Adrenal gland (tissue), 12 donors: ENCODE data around the gene MS4A6A. TPM values are rescaled to one million over a fixed set of nuclear protein-coding genes. Genes with fewer than 3 reads are reported as not detected.

ENCODE experiments used
- DNase-seq, 7 donors: peaks; one replicate each; pipeline ENCODE4 v3.0.0-alpha.2; 2019 to 2020
- H3K27ac ChIP-seq, 5 donors: fragments of 200-600 bp; sonication (generic) in 4 of 5; 1 replicate in 3 of 5; 2 replicates in 2 of 5; pipeline versions ENCODE4 v1.5.1 to v1.8.0; 2016 to 2020; ENCODE audit warnings: mild to moderate bottlenecking in 1 of 5
- H3K27me3 ChIP-seq: fragments of 200-600 bp; 2 replicates; pipeline ENCODE4 v1.8.0; 2021
- H3K36me3 ChIP-seq, 2 donors: fragments of 200-600 bp; replicated peaks in 1 of 2; 1 replicate in 1 of 2; 2 replicates in 1 of 2; pipeline versions ENCODE4 v1.5.1 to v1.8.0; 2018 to 2022
- H3K4me1 ChIP-seq, 2 donors: fragments of 200-600 bp; replicated peaks in 1 of 2; 1 replicate in 1 of 2; 2 replicates in 1 of 2; pipeline versions ENCODE4 v1.5.1 to v1.8.0; 2018 to 2021
- H3K4me3 ChIP-seq, 4 donors: fragments of 200-600 bp; sonication (generic) in 3 of 4; one replicate each; pipeline ENCODE4 v1.5.1; 2016 to 2018
- H3K9me3 ChIP-seq, 3 donors: fragments of 200-600 bp; sonication (generic) in 1 of 3; replicated peaks in 1 of 3; 1 replicate in 2 of 3; 2 replicates in 1 of 3; pipeline versions ENCODE4 v1.5.1 to v1.8.0; 2016 to 2021
- POLR2A ChIP-seq, 2 donors: fragments of 450-650 bp; IDR thresholded peaks; one replicate each; pipeline ENCODE4 v1.6.1; 2017; ENCODE audit warnings: antibody characterized with exemption in 2 of 2, mild to moderate bottlenecking in 2 of 2, moderate library complexity in 1 of 2
- WGBS, 4 donors: extraction: QIAGEN DNeasy Blood & Tissue Kit in 2 of 4; methylation state at CpG; one replicate each; pipeline versions ENCODE4 v1.1.5 to v1.1.7; 2013 to 2017; 5-methylcytosine and 5-hydroxymethylcytosine counted together
- intact Hi-C, 2 donors: fragments of 100-400 bp; cut with DNase I; formaldehyde crosslinking; loops; one replicate each; pipeline versions ENCODE4 v1.14.1 to v1.15.0; 2022 to 2023
- polyA plus RNA-seq, 3 donors: library from polyadenylated mRNA; stranded (reverse); fragments of 200-250 nt in 2 of 3; fragments of 350-450 nt in 1 of 3; fragmentation: Illumina TruSeq in 1 of 3; extraction: RNeasy Lipid Tissue Mini Kit (QIAGEN cat#74804) in 1 of 3; gene quantifications; one replicate each; pipeline ENCODE4 v1.2.3, GENCODE V29; 2013 to 2014
- total RNA-seq, 9 donors: library from RNA; depleted of rRNA in 4 of 9; stranded (reverse); fragments of >200 nt in 4 of 9; fragments of 120-200 nt in 1 of 9; fragmentation: NEBNext Ultra II Directional in 1 of 9; extraction: Animal tissue kit (Norgen Biotek cat#: 25700) in 1 of 9; gene quantifications; one replicate each; pipeline versions ENCODE4 v1.1.0 to v1.2.4, GENCODE V29; 2013 to 2023
- TF ChIP-seq, protein P1 (sequence below), 6 experiments: fragments of 450-650 bp in 4 of 6; fragments of 200-600 bp in 2 of 6; sonication (generic) in 1 of 6; IDR thresholded peaks; 1 replicate in 5 of 6; 2 replicates in 1 of 6; pipeline versions ENCODE4 v1.5.1 to v1.8.0; 2016 to 2021; ENCODE audit warnings: antibody characterized with exemption in 6 of 6, mild to moderate bottlenecking in 2 of 6, moderate library complexity in 1 of 6
- donor health status: healthy with polysubstance abuse.
- donor health status: Bipolar disorder and iron deficiency.
- donor health status: DM: yes; HTN: yes; CAD: no.
- donor health status: DM: no; HTN: no; CAD: no.
- donor health status: DM: no; HTN: no; CAD: no.
- donor health status: DM: yes; HTN: yes; CAD: no.

MS4A6A gene
- total and polyA plus RNA-seq, 12 donors = 28.6 to 204 (median 121) TPM

- H3K27ac ChIP-seq = no peak overlapping the region
- no peaks in the 10 kb centered on the region for H3K4me1 ChIP-seq
- H3K9me3 ChIP-seq = no peaks in the 10 kb centered on the region
- intact Hi-C loops = no loop called here
- DNase-seq = peak in 1 of 7 donors; percentile 32
- H3K36me3 ChIP-seq = no peaks in the 10 kb centered on the region
- WGBS, 4 donors = 57 to 75% (median 73%) methylated on average over 6 of the region's 6 CpGs
- H3K4me3 ChIP-seq = no peak overlapping the region
- no peaks in the 10 kb centered on the region for H3K27me3 ChIP-seq
- TF ChIP-seq, protein P1, sequence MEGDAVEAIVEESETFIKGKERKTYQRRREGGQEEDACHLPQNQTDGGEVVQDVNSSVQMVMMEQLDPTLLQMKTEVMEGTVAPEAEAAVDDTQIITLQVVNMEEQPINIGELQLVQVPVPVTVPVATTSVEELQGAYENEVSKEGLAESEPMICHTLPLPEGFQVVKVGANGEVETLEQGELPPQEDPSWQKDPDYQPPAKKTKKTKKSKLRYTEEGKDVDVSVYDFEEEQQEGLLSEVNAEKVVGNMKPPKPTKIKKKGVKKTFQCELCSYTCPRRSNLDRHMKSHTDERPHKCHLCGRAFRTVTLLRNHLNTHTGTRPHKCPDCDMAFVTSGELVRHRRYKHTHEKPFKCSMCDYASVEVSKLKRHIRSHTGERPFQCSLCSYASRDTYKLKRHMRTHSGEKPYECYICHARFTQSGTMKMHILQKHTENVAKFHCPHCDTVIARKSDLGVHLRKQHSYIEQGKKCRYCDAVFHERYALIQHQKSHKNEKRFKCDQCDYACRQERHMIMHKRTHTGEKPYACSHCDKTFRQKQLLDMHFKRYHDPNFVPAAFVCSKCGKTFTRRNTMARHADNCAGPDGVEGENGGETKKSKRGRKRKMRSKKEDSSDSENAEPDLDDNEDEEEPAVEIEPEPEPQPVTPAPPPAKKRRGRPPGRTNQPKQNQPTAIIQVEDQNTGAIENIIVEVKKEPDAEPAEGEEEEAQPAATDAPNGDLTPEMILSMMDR (IDR thresholded peaks at IDR 0.05) = peak; percentile 21 to 83 (median 52)
- TF ChIP-seq POLR2A (IDR thresholded peaks at IDR 0.05) = no peak
Measured at GRCh38 chr11:60169264-60169915, 13.5 kb downstream of the MS4A6A start.

- Histone ChIP-seq H3K4me1 (no peaks in the 10 kb centered on the region), H3K4me3 (no peak overlapping the region), H3K27me3 (no peaks in the 10 kb centered on the region), H3K27ac (no peak overlapping the region), H3K36me3 (no peaks in the 10 kb centered on the region), H3K9me3 (no peaks in the 10 kb centered on the region)
- no peak for DNase-seq
- TF ChIP-seq POLR2A (IDR thresholded peaks at IDR 0.05) = no peak
- TF ChIP-seq, protein P1 (IDR thresholded peaks at IDR 0.05) = no peak
- intact Hi-C loops = no loop called here
- WGBS, 4 donors = 74 to 90% (median 83%) methylated on average over 2 to 6 of the region's 6 CpGs
Measured at GRCh38 chr11:60168306-60168705, 14.6 kb downstream of the MS4A6A start.

DNA sequence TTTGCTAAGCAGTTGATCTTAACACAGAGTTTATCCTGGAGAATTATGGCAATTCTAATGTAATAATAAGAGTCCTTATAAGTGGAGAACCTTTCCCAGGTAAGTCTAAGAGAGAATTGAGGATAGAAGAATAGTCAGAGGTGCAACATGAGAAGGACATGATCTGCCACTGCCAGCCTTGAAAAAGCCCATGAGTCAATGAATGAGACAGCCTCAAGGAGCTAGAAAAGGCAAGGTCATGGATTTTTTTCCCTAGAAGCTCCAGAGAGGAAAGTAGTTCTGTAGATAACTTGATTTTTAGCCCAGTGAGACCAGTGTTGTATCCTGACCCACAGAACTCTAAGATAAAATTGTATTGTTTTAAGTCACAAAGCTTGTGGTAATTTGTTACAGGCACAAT, 16.9 kb downstream of the MS4A6A start:
- no peak for DNase-seq
- intact Hi-C loops = no loop called here
- no peak overlapping the region for H3K27ac ChIP-seq
- H3K9me3 ChIP-seq = no peaks in the 10 kb centered on the region
- H3K36me3 ChIP-seq = no peaks in the 10 kb centered on the region
- H3K4me1 ChIP-seq = no peaks in the 10 kb centered on the region
- H3K4me3 ChIP-seq = no peak overlapping the region
- no peak for TF ChIP-seq POLR2A (IDR thresholded peaks at IDR 0.05)
- TF ChIP-seq, protein P1 (IDR thresholded peaks at IDR 0.05) = no peak
- no peaks in the 10 kb centered on the region for H3K27me3 ChIP-seq

- Histone ChIP-seq H3K27ac (no peak overlapping the region), H3K4me1 (no peaks in the 10 kb centered on the region), H3K9me3 (no peaks in the 10 kb centered on the region), H3K4me3 (no peak overlapping the region), H3K27me3 (no peaks in the 10 kb centered on the region), H3K36me3 (no peaks in the 10 kb centered on the region)
- 27 to 36% (median 30%) methylated on average over 2 of the region's 2 CpGs for WGBS, 4 donors
- TF ChIP-seq, protein P1 (IDR thresholded peaks at IDR 0.05) = no peak
- TF ChIP-seq POLR2A (IDR thresholded peaks at IDR 0.05) = no peak
- intact Hi-C loops = no loop called here
- DNase-seq = no peak
Measured at GRCh38 chr11:60165538-60165937, 17.3 kb downstream of the MS4A6A start.
